ENCODE measurements around the gene REM2.
"Not testable (repeated sequence)": the region's sequence is repeated elsewhere in the genome, so short reads cannot be mapped to it uniquely, and the experiment has no call there.

Gene REM2

DNA sequence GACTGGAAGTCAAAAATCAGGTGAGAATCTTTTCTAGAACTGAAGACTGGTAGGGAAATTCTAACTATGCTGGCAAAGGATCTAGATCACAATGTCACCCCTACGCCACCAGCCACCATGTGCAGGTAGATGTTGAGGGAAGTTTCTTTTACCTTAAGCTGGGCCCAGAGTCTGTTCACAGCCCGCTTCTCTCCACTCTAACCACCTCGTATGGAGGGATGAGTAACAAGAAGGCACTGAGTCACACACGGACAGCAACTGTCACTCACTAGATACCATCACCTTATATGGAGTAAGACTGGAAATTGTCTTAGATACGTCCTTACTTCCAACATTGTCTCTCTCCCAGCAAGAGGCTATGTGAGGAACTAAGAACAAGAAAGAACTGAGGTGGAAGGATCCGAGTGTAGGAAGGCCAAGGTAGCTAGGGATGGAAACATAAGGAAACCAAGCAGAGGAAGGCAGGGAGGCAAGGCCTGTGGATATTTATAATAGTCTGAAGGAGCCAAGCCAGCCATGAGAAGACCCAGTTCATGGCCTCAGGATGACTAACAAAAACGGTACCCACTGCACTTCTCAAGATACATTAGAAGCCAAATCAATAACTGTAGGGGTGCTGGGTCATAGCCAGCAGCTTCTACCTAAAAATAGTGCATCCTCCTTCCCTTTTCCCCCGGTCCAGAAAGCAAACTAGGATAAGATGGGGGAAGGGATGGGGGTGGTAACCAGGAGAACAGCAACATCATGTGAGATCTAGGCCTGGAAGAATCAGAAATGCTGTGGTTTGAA lies 15.5 kb downstream of the REM2 start:
- peak; percentile 31 for DNase-seq

DNA sequence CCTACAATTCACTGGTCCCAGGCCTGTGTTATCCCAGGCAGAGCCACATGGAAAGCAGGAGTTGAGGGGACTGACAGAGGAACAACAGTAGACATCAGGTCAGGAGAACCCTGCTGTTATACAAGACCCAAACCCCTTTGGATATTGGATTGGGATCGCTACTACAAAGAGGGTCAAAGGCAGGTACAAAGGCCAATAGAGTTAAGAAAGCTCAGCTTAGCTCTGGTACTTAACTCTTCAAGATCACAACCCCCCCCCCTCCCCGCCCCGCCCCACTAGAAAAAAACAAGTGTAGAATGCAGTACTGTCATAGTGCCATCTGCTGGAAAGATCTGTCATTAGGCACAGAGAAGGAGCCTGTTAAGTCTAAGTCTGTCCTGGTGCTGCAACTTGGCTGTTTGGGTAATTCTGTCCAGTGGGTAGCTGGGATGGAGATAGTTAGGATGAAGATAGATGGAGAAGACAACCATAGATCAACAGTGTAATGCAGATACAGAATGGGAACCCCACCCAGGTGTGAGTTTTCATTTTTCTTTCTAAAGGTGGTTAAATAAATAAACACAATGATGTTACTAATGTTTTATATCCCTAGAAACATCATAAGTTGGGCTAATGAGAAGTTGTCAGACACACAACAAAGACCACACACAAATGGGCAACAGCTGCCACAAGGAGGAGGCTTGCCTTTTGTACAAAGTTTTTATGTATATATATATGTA lies 17.2 kb downstream of the REM2 start:
- DNase-seq, result peak; percentile 38

DNA sequence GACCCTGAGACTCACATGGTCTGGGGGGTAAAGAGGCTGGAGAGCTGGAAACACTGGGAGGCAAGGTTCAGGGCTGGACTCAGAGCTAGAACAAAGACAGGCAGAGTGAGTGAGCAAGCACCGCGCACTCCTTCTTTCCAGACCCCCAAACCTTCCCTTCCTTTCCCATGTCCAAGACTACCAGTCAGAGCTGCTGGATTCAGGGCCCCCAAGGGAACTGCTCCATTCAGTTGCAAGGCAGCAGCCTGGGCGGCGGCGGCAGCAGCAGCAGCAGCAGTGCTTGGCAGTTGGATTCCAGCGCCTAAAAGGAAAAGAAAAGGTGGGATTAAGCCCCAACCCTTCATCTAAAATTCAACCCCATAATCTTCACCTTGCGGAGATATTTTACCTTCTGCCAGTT lies 18.8 kb downstream of the REM2 start:
- DNase-seq, result no peak

DNA sequence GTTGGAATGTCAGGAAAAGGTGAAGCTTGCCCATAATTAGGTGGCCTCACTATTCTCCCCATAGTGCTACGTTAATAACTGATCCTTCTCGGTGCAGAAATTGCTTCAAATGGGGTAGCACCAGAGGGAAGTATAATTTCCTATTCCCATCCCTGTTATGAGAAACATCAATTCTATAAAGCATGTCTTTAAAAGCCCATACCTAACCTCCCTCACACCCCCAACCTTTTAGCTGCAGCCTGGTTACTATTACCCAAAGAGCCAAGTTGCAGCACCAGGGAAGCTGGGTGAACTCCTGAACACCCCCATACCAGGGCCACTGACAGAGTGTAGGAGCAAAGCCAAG lies 20.7 kb downstream of the REM2 start:
- DNase-seq, result no peak

DNA sequence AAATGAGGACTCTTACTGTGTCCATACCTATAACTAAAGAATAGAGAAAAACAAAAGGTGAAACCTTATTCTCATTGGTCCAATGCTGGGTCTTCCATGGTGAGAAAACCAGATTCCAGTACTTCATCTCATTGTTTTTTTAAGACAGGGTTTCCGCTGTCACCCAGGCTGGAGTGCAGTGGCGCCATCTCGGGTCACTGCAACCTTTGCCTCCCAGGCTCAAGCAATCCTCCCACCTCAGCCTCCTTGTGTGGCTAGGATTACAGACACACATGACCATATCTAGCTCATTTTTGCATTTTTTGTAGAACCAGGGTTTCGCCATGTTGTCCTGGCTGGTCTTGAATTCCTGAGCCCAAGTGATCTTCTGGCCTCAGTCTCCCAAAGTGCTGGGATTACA lies 22.6 kb downstream of the REM2 start:
- no peak for DNase-seq

DNA sequence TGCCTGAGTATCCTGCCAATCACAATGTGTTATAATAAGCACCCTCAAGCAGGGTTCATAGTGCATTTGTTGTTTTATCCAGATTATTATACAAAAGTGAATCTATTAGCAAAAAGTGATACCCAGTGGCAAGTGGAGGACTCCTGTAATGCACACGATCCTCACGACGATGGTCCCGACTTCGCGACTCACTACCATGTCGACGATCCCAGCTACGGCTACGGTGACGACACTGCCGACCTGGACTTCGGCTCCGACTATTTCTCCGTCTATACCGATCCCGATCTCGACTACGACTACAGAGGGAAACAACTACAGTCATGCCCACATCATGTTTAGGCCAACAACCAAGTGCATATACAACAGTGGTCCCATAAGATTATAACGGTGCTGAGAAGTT lies 23.1 kb downstream of the REM2 start:
- no peak for DNase-seq

DNA sequence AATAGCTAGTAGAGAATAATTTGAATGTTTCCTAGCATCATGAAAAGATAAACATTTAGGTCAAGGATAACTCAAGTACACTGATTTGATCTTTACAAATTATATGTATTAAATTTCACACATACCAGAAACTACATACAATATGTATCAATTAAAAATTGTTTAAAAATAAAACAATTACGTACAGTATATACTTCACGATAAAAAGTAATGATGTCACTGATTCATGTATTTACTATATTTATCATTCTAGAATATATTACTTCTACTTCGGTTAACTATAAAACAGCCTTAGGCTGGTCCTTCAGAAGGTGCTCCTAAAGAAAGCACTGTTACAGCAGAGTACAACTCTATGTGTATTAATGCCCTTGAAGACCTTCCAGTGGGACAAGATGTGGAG lies 24.4 kb downstream of the REM2 start:
- no peak for DNase-seq

DNA sequence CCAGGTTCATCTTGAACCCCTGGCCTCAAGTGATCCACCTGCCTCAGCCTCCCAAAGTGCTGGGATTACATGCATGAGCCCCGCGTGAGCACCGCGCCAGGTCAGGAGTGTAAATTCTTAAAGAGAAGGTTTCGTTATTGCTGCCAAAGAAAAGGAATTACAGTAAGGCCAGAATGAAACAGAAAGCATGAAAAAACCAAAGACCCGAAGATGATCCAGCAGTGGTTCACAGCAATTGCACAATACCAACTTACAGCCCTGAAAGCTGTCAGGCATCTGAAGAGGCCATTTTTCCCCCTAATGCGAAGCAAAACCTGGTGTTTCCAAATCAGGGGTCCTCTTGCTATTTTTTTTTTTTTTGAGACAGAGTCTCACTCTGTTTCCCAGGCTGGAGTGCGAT lies 25.6 kb downstream of the REM2 start:
- DNase-seq, result no peak

DNA sequence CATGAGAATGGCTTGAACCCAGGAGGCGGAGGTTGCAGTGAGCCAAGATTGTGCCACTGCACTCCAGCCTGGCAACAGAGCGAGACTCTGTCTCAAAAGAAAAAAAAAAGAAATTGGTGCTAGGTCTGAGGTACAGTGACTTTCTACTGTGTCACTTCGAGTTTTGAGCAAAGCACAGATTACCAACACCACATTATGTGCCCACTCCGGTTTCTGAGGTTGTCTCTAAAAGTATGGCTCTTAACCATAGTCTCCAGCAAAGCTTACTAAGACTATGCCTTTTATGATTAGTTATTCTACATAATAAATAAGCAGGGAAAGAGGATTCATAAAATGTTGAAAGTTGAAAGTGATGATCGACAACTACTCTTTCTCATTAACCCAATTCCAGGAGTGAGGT lies 27.9 kb downstream of the REM2 start:
- DNase-seq, result no peak

DNA sequence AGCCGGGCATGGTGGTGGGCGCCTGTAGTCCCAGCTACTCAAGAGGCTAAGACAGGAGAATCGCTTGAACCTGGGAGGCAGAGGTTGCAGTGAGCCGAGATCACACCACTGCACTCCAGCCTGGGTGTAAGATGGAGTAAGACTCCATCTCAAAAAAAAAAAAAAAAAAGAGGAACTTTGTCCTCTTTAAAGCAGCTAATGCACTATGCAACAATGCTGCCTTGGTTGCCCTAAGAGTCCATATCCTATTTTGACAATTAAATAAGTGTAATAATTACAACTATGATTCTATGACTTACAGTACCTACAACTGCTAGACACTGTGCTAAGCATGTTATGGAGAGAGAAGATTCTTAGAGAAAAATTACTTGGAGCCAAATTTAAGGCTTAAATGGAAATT lies 31.8 kb downstream of the REM2 start:
- not testable (repeated sequence) for DNase-seq

DNA sequence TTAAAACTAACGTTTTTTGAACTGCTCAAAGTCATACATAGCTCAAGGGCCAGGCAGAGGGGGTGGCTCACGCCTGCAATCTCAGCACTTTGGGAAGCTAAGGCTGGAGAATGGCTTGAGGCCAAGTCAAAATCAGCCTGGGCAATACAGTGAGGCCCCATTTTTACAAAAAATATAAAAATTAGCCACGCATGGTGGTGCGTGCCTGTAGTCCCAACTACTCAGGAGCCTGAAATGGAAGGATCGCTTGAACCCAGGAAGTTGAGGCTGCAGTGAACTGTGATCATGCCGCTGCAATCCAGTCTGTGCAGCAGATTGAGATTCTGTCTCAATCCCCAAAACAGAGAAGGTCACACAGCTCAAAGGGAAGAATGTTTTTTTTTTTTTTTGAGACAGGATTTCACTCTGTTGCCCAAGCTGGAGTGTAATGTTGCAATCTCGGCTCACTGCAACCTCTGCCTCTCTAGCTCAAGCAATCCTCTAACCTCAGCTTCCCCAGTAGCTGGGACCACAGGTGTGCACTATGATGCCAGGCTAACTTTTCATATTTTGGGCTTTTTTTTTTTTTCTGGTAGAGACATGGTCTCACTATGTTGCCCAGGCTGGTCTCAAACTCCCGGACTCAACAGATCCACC lies 33.0 kb downstream of the REM2 start:
- no peak for DNase-seq

DNA sequence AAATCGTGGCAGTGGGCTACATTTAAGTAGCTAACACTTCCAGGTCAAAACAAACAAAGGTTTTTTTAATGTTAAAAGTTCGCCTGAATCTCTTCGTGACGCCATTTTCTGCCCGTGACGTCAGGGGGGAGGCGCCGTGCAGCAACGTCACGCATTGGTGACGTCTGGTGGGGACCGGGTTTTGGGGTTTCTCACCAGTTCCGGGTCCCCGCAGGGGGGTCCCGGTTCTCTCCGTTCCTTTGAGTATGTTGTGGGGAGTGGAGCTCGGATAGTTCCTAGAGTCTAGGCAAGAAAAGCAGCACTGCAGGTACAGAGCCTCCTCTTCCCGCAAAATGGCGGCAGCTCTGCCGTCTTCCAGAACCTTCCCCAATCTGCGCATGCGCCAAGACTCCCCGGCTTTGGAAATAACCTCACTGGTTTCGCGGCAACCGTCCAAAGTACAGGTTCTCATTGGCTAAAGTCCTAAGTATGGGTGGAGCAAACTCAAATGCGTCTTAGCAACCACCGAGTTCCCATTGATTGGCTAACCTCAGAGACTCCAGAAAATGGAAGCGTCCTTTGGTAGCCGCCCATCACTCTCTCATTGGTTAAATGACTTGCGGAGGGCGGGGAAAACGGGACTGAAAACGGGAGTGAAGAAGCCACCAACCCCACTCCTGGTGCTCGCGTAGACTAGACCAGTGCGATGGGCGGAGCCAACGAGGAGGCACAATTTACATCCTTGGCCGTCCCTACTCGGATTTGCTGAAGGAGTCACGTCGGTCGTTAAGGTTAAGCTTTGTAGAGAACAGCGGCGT lies 36.0 kb downstream of the REM2 start, which contains the start of gene RBM23:
RBM23 (minus strand) TSS at position 346 of the 797 bp plus-strand sequence.
- DNase-seq, result peak; percentile 100

DNA sequence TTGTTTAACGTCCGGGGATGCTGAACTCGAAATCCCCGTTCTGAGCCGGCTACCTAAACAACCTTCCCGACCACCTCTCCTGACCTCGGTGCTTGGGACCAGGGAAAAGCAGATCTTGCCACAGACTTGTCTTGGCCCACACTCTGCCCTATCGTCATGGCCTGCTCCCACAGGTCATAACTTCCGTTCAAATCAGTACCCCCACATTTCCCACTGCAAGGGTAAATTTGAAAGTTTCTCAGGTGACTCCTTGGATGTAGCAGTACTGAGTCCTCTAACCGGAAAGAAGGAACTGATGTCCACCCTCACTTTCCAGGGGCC lies 36.5 kb downstream of the REM2 start:
- DNase-seq, result no peak

DNA sequence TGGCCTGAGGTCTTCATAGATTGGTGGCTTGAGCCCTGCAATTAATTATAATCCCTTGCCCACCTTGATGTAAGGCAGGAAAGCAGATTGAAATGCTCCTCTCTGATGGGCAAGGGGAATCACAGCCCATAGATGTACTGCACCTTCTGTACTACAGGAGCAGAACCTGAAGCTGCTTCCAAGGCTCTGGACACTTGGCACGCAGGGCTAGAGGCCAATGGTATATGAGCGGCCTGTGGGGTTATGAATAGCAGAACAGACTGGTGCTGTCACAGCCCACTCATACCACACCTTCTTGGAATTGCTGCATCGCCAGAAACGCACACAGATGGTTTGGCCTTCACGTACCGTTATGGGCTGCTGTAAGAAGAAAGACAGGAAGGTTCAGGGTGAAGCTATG lies 37.7 kb downstream of the REM2 start:
- no peak for DNase-seq

DNA sequence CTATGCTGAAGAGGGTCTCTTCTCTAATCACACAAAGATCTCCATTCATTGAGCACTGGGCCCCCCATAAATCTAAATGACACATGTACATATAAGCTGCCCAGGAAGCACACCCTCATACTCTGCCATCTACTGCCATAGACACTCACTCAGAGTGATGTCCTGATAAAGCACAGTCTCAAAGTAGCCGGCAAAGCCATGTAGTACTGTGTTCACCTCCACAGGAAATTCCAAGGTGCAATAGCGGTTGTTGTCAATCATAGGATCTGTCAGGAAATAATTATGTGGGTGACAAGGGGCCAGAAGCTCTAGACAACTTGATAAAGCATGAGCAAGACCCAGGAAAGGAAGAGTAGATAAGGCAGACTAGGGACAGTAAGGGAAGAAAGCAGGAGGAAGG lies 39.3 kb downstream of the REM2 start:
- DNase-seq, result no peak

DNA sequence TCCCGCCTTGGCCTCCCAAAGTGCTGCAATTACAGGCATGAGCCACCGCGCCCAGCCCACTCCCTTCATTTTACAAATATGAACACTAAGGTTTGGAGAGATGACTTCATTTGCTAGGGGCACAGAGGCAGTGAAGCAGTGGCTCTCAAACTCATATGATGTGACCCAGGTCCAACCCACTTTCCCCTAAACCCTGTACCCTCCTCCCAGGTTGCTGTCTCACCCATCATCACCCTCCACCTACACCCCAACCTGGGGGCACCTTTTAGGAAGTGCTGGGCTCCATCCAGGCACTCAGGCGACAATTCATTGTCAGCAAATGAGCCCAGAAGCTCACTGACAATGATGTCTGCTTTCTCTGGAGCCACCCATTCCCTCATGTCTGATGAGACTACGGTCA lies 40.7 kb downstream of the REM2 start:
- no peak for DNase-seq

DNA sequence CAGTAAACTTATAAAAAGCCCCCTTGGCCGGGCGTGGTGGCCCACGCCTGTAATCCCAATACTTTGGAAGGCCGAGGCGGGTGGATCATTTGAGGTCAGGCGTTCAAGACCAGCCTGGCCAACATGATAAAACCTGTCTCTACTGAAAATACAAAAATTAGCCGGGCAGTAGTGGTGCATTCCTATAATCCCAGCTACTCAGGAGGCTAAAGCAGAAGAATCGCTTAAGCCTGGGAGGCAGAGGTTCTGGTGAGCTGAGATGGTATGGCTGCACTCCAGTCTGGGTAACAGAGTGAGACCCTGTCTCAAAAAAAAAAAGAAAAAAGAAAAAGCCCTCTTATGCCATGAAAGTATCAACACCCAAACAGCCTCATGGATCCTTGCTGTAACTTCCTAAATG lies 42.5 kb downstream of the REM2 start:
- no peak for DNase-seq

DNA sequence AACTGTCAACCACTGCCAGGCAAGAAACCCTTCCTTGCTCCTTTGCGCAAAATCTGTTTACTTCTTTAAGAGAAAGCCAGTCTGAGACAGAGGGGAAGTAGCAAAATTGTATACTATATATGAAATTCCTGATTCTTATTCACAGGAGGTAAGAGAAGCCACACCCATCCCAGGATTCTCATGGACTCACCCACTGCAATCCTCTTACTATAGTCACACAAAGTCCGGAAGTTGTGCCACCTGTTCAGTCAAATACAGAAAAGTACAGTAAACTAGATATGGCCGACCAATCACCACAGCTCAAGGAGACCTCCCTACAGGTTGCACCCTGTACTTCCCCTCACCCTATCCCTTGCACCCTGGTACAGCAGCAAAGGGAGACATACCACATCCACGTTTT lies 43.3 kb downstream of the REM2 start:
- no peak for DNase-seq

DNA sequence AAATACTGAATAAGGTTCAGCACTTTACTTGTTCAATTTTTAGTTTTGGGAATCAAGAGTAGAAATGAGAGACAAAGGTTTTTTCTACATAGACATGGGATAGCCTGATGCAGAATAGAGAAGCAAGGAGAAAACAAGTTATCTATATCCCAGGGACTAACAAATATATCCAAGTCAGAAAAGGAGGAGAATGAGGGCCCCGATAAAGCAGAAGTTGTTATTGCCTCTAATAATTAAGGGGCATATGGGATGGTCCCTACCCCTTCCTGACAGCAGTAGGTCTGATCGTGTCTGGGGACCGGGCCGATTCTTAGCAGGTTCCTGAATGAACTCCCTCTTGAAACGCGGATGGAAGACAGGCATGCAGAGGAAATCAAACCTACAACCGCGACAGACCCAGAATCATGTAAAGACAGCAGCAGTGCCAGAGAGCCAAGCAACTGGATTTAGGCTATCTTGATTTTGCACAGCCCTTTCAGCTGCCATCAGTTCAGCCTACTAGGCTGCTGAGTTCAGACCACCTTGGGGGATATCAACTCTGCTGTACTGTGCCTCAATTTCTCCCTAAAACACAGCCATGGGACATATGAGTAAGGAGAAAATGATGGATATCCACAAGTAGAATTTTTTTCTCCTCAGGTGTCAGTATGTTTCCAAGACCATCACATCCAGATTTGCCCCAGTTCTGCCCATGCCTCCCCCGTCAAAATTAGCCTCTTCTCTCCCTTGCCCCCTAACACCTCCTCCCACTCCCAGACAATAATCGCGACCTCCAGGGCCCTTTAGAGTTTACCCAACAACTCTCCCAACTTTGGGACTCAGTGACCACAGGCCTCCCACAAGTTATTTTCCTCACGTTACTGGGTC lies 45.4 kb downstream of the REM2 start:
- DNase-seq, result no peak

DNA sequence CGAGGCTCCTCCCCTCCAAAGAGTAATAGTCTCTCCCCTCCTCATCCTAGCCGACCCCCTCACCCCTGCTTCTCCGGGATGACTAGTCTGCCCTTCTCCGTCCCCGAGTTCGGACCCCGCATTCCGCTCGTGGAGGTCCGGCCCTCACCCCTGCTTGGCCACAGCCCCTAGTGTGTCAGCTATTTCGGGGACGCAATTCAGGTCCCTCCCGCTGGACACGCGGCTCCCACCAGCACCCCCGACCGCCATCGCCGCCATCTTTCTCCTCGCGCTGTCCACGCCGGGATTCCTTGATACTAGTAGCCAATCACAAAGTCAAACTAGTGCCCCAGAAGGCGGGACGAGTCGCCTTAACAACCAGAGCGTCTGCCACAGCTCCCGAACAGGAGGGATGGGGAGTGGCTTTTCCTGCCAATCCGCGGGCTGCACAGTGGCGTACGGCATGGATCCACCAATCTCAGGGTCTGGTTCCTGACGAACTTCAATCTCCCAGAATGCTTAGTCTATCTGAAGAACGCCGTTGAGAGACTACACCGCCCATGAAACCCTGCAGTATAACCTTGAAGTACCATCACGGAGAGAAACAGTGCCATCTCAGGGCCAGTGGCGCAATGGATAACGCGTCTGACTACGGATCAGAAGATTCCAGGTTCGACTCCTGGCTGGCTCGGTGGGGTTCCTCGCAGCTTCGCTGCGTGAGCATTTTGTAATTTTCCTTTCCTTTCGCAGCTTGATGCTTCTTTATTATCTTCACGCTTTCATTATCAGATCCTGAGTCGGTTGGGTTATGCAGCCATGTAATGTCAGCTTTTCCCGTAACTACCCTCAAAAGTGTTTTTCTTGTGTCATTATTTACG lies 46.3 kb downstream of the REM2 start, which contains the start of gene PRMT5:
PRMT5 (minus strand) TSS at position 273 of the 857 bp plus-strand sequence; CDS start at position 258, 15 bp downstream.
- peak; percentile 99 for DNase-seq

DNA sequence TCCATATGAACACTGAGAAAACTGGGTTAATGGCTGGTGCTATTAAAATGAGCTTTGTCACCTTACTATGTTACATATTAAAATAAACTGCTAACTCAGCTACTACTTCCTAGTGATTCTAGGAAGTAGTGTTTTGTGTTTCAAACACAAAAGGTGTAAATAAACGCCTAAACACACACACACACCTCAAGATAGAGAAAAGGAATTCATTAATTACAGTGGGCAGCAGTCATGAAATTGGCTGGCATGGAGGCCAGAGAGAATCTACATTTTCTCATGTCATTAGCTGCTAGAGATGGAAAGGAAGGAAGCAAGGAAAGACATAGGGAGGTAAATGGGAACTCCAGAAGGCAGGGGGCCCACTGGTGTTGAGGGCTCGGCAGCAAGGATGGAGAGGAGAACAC lies 46.9 kb downstream of the REM2 start:
- no peak for DNase-seq

Measured in stimulated activated CD4-positive, alpha-beta T cell treated with anti-CD3 and anti-CD28 coated beads, Interleukin-15, amount 100 ng/mL, for 24 hours (primary cell).